ENCODE results near the gene DNHD1.
A peak's percentile ranks its signal among the peaks of the same experiment; 100 is the strongest.

Gene DNHD1

GRCh38 chr11:6565325-6565724, 68.2 kb downstream of the DNHD1 start:
- no peak for DNase-seq

DNA sequence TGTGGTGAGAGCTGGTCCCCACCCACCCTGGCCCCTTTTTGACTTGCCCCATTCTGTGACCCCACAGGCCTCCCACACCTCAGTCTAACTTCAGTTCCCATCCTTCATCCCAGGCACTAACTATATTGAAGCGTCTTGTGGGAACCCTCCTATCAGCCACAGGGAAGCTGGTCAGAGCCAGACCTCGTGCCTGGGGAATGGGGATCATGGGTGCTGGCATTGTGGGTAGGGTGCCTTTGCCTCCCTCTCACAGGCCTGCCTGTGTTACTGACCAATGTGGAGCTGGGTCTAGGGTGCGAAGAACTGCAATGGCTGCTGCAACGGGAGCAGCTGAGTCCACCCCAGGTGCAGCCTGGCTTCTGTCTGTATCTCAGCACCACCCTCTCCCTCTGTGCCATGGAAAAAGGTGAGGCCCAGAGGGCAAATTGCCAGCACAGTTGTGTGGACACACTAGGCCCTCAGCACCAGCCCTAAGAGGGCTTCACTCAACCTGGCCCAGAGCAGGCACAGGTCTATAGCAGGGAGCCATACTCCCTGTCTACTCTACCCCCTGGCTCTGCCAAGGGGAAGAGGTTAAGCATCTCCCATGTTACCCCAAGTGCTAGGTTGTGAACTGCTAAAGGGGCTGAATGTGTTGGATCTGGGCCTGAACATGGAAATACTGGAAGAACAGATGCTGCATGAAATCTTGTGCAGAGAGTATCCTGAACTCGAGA, 69.1 kb downstream of the DNHD1 start:
- no peak for DNase-seq

DNA sequence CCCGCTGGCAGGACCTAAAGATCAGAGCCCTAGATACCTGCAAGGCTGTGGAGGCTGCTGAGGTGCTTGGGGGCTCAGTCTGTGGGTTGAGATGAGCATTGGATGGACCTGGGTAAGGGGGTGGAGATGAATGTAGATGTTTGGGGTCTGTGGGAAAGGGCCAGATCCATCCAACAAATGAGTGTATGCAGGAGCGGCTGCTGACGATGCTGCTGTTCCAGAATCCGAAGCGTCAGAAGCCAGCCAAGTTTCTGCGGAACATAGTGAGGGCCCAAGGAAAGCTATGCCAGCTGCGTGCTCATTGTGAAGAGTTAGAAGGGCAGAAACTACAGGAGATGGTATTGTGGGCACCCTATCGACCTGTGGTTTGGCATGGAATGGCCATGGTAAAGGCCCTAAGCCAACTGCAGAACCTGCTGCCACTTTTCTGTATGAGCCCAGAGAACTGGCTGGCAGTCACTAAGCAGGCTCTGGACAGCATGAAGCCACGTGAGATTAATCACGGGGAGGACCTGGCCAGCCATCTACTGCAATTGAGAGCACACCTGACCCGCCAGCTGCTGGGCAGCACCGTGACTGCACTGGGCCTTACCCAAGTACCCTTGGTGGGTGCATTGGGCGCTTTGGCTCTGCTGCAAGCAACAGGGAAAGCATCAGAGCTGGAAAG, 69.8 kb downstream of the DNHD1 start:
- no peak for DNase-seq

- no peak for DNase-seq
Observed at GRCh38 chr11:6567371-6567745, 70.3 kb downstream of the DNHD1 start.

GRCh38 chr11:6568191-6568918, 71.3 kb downstream of the DNHD1 start:
- peak; percentile 42 for DNase-seq

DNA sequence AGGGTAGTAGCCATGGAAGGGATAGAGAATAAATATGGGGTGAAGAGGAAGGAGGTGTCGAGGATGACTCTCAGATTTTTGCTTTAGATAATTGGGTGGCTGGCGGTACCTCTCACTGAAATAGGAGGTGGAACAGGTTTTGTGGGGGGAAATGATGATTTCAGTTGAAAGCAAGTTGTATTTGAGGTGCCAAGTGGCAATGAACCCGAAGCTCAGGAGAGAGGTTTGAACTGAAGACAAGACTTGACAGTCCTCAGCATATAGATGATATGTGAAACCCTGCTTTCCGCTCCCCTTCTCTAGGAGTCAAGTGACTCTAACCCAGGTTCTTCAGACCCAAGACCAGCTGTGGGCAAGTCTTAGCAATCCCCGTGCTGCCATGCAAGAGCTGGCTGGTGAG, 72.6 kb downstream of the DNHD1 start:
- no peak for DNase-seq

GRCh38 chr11:6570691-6571427, 73.8 kb downstream of the DNHD1 start:
- no peak for DNase-seq

GRCh38 chr11:6571434-6572008, 74.4 kb downstream of the DNHD1 start:
- DNase-seq: no peak

GRCh38 chr11:6572215-6572614, 75.1 kb downstream of the DNHD1 start:
- peak; percentile 12 for DNase-seq

DNA sequence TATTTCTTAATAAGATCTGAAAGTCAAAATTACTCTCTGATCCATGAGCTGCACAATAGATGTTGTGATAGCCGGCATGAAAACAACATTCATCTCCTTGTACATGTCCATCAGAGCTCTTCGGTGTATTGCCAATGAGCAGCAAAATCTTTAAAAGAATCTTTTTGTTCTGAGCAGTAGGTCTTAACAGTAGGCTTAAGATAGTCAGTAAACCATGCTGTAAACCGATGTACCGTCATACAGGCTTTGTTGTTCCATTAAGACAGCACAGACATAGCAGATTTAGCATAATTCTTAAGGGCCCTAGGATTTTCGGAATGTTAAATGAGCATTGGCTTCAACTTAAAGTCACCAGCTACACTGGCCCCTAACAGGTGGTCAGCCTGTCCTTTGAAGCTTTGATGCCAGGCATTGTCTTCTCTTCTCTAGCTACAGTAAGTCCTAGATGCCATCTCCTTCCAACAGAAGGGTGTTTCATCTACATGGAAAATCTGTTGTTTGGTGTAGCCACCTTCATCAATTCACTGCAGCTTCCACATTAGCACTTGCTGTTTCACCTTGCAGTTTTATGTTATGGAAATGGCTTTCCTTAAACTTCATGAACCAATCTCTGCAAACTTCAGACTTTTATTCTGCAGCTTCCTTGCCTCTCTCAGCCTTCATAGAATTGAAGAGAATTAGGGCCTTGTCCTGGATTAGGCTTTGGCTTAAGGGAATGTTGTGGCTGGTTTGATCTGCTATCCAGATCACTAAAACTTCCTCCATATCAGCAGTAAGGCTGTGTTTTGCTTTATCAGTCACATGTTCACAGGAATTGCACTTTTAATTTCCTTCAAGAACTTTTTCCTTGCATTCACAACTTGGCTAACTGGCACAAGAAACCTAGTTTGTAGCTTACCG, 78.0 kb downstream of the DNHD1 start:
- no peak for DNase-seq

DNA sequence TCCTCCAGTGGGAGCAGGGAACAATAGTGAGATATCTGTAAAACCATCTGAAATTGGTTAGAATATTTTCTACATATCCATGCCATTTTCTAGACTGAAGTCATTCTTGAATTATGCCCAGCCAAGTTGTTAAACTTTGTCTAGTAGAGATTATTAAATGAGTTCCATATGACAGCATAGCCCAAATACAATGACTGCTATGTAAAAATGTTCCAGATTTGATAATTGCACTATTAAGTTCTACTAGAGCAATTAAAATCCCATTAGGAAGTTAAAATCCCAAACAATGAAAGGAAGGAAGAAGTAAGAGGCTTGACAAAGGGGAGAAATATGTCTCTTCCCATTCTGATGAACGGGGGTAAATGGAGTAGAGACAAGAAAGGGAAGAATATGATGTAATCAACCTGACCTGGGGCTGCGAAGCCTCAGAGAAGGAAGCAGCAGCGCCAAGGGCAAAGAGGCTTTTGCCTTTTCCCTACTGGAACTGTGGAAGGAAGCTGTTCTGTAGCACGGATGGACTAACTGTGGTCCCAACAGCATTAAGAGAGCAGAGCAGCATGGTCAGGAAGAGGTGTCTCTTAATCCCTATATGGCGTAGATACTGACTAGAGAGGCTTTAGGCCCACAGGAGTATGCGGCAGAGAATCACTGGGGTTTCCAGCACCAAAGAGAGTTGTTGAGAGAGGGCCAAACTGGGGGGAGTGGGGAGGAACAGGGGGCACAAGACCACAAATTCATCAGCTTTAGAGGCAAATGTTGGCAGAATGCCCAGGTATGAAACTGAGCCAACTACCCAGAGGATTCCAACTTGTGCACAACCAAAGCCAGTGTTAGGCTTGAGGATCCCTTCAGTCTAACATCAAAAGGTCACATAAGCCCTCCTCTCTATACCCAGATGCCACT, 79.6 kb downstream of the DNHD1 start:
- DNase-seq: no peak

DNA sequence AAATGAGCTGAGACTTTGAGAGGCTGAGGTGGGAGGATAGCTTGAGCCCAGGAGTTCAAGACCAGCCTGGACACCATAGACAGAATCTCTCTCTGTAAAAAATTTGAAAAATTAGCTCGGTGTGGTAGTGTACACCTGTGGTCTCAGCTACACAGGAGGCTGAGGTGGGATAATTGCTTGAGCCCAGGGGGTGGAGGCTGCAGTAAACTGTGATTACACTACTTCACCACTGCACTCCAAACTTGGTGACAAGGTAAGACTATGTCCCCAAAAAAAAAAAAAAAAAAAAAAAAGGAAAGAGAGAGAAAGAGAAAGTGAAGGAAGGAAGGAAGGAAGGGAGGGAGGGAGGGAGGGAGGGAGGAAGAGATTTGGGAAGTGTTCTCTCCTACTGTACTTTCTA, 81.1 kb downstream of the DNHD1 start:
- DNase-seq: no peak

DNA sequence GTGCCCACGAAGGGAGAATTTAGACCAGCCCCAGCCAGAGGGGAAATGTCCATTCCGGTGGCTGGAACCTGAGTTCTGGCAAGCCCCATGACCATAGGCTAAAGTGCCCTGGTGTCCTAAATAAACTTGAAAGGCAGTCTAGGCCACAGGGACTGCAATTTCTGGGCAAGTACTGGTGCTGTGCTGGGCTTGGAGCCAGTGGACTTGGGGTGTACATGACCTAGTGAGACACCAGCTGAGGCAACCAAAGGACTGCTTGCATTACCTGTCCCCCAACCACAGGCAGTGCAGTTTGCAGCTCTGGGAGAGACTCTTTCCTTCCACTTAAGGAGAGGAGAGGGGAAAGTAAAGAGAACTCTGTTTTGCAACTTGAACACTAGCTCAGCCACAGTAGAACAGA, 82.6 kb downstream of the DNHD1 start:
- DNase-seq: no peak

GRCh38 chr11:6583584-6583983, 86.5 kb downstream of the DNHD1 start:
- no peak for DNase-seq

GRCh38 chr11:6584528-6584927, 87.4 kb downstream of the DNHD1 start:
- no peak for DNase-seq

GRCh38 chr11:6586434-6587359, 89.6 kb downstream of the DNHD1 start:
- DNase-seq: no peak

DNA sequence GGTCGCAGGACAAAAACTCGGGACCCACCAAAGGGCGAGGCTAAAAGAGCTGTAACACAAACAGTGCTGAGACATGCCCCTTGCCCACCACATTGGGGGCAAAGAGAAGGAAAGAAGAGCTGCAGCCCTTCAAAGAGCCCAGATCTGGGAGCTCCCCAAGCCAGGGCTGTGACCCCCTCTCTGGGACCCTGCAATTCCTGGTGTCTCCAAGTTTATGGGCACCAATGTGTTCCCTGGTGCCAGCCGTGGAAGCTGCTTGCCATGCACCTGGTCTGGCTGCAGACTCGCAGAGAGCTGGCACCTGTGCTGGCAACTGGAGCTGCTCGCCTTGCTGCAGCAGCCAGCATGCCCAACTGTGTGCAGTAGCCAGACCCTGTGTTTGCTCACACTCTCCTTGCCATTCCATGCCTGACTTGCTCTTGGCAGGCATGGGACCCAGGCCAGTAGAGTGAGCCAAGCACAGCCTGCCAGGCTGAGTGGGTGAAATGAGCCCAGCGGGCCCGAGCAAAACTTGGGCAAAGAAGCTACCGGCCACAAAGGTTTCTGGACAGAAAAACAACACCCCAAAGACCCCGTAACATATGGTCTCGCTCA, 90.4 kb downstream of the DNHD1 start:
- no peak for DNase-seq

DNA sequence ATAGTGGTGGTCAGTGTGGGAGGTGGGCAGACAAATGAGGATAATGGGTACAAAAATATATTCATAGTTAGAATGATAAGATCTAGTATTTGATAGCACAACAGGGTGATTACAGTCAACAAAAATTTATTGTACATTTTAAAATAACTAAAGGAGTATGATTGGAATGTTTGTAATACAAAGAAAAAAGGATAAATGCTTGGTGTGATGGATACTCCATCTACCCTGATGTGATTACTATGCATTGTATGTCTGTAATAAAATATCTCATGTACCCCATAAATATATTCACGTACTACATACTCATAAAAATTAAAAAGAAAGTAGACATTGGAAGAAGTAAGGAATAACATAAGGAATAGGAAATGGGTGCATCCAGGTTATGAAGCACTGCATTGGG, 90.9 kb downstream of the DNHD1 start:
- DNase-seq: no peak

DNA sequence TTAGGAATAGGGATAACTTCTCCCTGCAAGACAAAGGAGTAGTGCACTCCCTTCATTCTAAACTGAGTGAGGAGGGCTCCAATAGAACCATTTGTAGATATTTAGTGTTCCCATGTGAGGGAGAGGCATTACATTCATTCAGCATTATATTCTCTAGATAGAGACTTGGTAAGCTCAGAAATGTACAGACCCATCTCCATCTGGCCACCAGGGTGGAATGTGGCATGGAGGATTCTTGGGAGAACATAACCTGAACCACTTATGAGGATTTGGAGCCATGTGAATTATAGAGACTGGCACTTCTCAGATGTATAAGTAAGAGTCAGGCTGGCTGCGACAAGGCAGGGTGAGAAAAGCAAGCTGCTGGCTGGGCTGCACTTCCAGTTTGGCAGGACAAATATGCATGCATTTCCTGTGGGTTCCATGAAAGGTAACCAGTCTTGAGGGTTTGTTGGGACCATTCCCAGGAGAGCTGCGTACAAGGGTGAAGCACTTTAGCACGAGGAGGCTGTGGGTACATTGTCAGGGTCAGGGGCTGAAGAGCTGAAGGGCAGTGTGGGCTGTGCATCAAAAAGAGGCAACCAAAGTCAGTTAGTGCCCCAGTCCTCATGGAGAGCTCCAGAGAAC, 97.2 kb downstream of the DNHD1 start:
- no peak for DNase-seq
